Glutamatergic neuron (in vitro differentiated cells): Measurements from ENCODE around the gene PKP4. TPM values are rescaled to one million over a fixed set of nuclear protein-coding genes. Genes with fewer than 3 reads are reported as not detected.
A peak's percentile ranks its signal among the peaks of the same experiment; 100 is the strongest.

Experiments used
- DNase-seq: peaks from one replicate; pipeline ENCODE4 v3.0.0; 2022
- H3K27ac Mint-ChIP-seq: one replicate; pipeline ENCODE4 v1.8.0; 2020; ENCODE audit warnings: mild to moderate bottlenecking, mixed read lengths, inconsistent platforms; ENCODE audit not compliant: unreplicated experiment
- H3K27me3 Mint-ChIP-seq: one replicate; pipeline ENCODE4 v1.8.0; 2020; ENCODE audit warnings: mild to moderate bottlenecking, moderate library complexity, mixed read lengths, inconsistent platforms; ENCODE audit not compliant: unreplicated experiment
- H3K36me3 Mint-ChIP-seq: one replicate; pipeline ENCODE4 v1.8.0; 2020; ENCODE audit warnings: mild to moderate bottlenecking, mixed read lengths, inconsistent platforms; ENCODE audit not compliant: unreplicated experiment
- H3K4me1 Mint-ChIP-seq: one replicate; pipeline ENCODE4 v1.8.0; 2020; ENCODE audit warnings: mild to moderate bottlenecking, low read depth, mixed read lengths, inconsistent platforms; ENCODE audit not compliant: unreplicated experiment
- H3K4me3 Mint-ChIP-seq: one replicate; pipeline ENCODE4 v1.8.0; 2020; ENCODE audit warnings: mild to moderate bottlenecking, mixed read lengths, inconsistent platforms; ENCODE audit not compliant: unreplicated experiment
- H3K9me3 Mint-ChIP-seq: one replicate; pipeline ENCODE4 v1.8.0; 2020; ENCODE audit warnings: mild to moderate bottlenecking, moderate library complexity, mixed read lengths, inconsistent platforms; ENCODE audit not compliant: unreplicated experiment
- total RNA-seq: library from RNA; stranded (reverse); fragmentation: NEBNext Ultra II Directional; extraction: Animal tissue kit (Norgen Biotek cat#: 25700); gene quantifications from one replicate; pipeline ENCODE4 v1.2.1, GENCODE V29; 2021; ENCODE audit not compliant: unreplicated experiment
- TF ChIP-seq, protein P1 (sequence below): fragments of 200-600 bp; sonication (generic); IDR thresholded peaks from one replicate; pipeline ENCODE4 v1.5.0; 2021; ENCODE audit not compliant: partially characterized antibody, unreplicated experiment

PKP4 gene
- total RNA-seq, 1 donor from 2014 or later, result 25.0 TPM

GRCh38 chr2:158676295-158676694, 219.5 kb downstream of the PKP4 start:
- Mint-ChIP-seq H3K9me3 (no peaks in the 10 kb centered on the region), H3K4me1 (no peaks in the 10 kb centered on the region), H3K27me3 (peaks cover 2% of the 10 kb centered on the region), H3K36me3 (peaks cover 5% of the 10 kb centered on the region), H3K27ac (no peak overlapping the region), H3K4me3 (peak overlapping the region; percentile 4)
- DNase-seq, result no peak
- TF ChIP-seq, protein P1, sequence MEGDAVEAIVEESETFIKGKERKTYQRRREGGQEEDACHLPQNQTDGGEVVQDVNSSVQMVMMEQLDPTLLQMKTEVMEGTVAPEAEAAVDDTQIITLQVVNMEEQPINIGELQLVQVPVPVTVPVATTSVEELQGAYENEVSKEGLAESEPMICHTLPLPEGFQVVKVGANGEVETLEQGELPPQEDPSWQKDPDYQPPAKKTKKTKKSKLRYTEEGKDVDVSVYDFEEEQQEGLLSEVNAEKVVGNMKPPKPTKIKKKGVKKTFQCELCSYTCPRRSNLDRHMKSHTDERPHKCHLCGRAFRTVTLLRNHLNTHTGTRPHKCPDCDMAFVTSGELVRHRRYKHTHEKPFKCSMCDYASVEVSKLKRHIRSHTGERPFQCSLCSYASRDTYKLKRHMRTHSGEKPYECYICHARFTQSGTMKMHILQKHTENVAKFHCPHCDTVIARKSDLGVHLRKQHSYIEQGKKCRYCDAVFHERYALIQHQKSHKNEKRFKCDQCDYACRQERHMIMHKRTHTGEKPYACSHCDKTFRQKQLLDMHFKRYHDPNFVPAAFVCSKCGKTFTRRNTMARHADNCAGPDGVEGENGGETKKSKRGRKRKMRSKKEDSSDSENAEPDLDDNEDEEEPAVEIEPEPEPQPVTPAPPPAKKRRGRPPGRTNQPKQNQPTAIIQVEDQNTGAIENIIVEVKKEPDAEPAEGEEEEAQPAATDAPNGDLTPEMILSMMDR, result no peak

- Mint-ChIP-seq H3K4me3 (peak overlapping the region; percentile 4), H3K27me3 (peaks cover 1% of the 10 kb centered on the region), H3K27ac (no peak overlapping the region), H3K9me3 (no peaks in the 10 kb centered on the region), H3K36me3 (peaks cover 5% of the 10 kb centered on the region), H3K4me1 (no peaks in the 10 kb centered on the region)
- DNase-seq, result no peak
- TF ChIP-seq, protein P1, result no peak
Observed at GRCh38 chr2:158676696-158677095, 219.9 kb downstream of the PKP4 start.

GRCh38 chr2:158677542-158677941, 220.8 kb downstream of the PKP4 start:
- no peak for DNase-seq
- Mint-ChIP-seq H3K9me3 (no peaks in the 10 kb centered on the region), H3K27ac (no peak overlapping the region), H3K4me1 (no peaks in the 10 kb centered on the region), H3K27me3 (no peaks in the 10 kb centered on the region), H3K36me3 (peaks cover 5% of the 10 kb centered on the region), H3K4me3 (no peak overlapping the region)
- TF ChIP-seq, protein P1, result no peak

- no peaks in the 10 kb centered on the region for H3K9me3 Mint-ChIP-seq
Observed at GRCh38 chr2:158681816-158682215, 225.1 kb downstream of the PKP4 start.

DNA sequence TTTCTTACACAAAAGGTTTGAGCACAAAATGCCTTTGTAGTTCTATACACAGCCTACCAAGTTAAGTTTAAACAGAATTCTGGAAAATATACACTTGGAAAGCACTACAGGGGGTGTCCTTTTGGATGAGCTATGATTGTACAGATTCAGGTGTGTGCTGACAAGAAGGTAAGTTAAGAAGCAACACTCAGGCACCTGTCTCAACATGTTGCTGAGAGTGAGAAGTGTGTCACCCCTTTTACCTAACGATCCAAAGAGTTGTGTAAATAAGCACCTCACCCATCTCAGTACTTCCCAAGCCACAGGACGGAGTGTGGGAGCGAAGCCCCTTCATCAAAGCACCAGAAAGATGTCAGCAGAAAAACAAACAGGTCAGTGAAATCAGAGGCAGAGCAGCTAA, 228.9 kb downstream of the PKP4 start:
- Mint-ChIP-seq H3K36me3 (no peaks in the 10 kb centered on the region), H3K9me3 (no peaks in the 10 kb centered on the region), H3K27me3 (no peaks in the 10 kb centered on the region), H3K4me3 (no peak overlapping the region), H3K27ac (no peak overlapping the region), H3K4me1 (no peaks in the 10 kb centered on the region)
- TF ChIP-seq, protein P1, result no peak
- DNase-seq, result no peak

More at GRCh38 chr2:158681816-158682215, 225.1 kb downstream of the PKP4 start:
- TF ChIP-seq, protein P1, result no peak
- Mint-ChIP-seq H3K36me3 (peaks cover 5% of the 10 kb centered on the region), H3K27ac (no peak overlapping the region), H3K4me1 (no peaks in the 10 kb centered on the region), H3K4me3 (no peak overlapping the region), H3K27me3 (no peaks in the 10 kb centered on the region)
- DNase-seq, result no peak
